Activated naive CD4-positive, alpha-beta T cell (primary cell): Measurements from ENCODE around the gene ZNF366.
"Not testable (repeated sequence)": the region's sequence is repeated elsewhere in the genome, so short reads cannot be mapped to it uniquely, and the experiment has no call there.

ENCODE experiments used
- DNase-seq, 4 experiments: peaks; one replicate each; lab custom pipeline; 2025; lab: John Stamatoyannopoulos, UW

The ZNF366 gene

GRCh38 chr5:72407541-72407940 is 99.7 kb downstream of the ZNF366 start:
- DNase-seq, result no peak

DNA sequence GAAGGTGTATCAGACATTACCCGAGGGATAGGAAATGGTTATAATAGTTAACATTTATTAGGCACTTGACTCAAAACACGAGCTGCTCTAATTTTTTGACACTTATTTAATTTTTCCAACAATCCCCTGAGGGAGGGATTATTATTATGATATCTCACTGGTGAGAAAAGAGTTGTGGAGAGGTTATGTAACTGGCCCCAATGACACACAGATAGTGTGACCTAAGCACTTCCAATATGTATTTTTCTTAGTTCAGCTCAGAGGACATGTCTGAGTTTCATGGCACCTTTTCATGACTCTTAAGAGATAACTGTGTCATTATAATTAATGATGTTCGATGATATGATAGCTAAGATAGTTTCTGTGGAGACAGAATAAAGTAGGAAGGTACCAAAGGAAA is 100.1 kb downstream of the ZNF366 start:
- DNase-seq, result no peak

DNA sequence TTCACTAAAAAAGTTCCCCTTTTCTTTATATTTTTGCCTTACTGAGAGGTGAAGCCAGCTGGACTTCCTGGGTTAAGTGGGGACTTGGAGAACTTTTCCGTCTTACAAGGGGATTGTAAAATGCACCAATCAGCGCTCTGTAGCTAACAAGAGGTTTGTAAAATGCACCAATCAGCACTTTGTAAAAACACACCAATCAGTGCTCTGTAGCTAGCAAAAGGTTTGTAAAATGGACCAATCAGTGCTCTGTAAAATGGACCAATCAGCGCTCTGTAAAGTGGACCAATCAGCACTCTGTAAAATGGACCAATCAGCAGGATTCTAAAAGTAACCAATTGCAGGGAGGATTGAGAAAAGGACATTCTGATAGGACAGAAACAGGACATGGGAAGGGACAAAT is 102.4 kb downstream of the ZNF366 start:
- DNase-seq, result not testable (repeated sequence)

GRCh38 chr5:72402959-72403628 is 104.1 kb downstream of the ZNF366 start:
- DNase-seq, result no peak

DNA sequence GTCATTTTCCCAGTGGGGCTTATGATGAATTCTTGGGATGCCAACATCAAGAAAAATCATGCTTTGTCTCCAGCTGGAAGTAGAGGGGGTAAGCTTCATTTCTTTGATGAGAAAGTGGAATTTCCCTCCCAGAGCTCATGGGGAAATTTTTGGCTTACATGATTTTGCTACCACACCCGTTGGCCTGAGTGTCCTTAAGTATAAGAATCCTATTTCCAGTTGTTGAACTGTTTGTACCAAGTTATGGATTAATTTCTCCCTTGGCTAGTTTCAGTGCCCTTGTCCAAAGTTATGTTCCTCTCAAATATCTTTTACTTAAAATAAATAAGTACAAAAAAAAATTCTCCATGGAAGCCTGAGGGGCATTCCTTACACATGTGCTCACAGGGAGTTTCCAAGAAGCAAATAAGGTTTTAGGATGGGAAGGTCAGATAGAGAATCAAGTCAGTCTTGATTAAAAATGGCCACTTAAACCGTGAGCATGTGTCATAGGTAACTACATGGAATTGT is 104.8 kb downstream of the ZNF366 start:
- no peak for DNase-seq

GRCh38 chr5:72400950-72401349 is 106.3 kb downstream of the ZNF366 start:
- no peak for DNase-seq

- no peak for DNase-seq
Measured at GRCh38 chr5:72397836-72398235, 109.4 kb downstream of the ZNF366 start.

DNA sequence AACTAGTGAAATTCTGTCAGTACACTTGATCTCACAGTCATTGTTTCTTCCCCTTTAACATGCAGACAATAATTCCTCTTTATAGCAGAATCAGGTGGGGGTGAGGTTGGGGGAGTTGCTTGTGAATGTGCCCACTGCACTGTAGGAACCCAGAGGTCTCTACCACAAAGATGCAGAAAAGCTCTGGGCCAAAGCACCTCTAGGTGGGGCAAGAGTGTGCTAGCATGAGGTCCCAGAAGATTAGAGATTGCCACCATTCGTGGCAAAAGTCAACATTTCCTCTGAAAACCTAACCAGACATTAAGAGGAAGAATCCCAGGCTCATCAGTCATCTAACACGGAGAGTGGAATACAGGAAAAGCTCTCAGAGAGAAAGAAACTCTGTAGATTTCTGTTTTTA is 112.5 kb downstream of the ZNF366 start:
- DNase-seq, result no peak

DNA sequence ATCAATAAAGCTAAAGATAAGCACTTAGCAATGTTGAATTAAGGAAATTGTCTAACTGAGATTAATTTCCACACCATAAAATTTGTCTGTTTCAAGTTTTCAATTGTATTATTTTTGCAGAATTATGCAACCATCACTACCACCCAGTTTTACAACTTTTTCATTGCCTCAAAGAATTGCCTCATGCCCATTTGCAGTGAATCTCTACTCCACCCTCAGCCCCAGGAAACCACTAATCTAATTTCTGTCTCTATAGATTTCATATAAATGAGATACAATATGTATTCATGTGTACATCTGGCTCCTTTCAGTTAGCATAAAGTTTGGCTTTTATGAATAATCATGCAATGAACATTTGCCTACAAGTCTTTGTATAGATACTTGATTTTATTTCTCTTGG is 114.2 kb downstream of the ZNF366 start:
- DNase-seq, result no peak
